ENCODE measurements around the gene ZNF667. TPM values are rescaled to one million over a fixed set of nuclear protein-coding genes. Genes with fewer than 3 reads are reported as not detected.

Gene ZNF667
- total RNA-seq, 4 donors from 2014 or later, result 0.24 to 0.78 (median 0.48) TPM

- DNase-seq (no peak), ATAC-seq (no peak)
- Histone ChIP-seq H3K27me3 (no peaks in the 10 kb centered on the region), H3K4me1 (peaks cover 12 to 14% of the 10 kb centered on the region in 2 donors), H3K27ac (no peak overlapping the region), H3K4me3 (no peak overlapping the region), H3K36me3 (peaks cover 0 to 28% of the 10 kb centered on the region in 2 donors), H3K9me3 (peaks cover 0 to 13% (median 4%) of the 10 kb centered on the region in 3 donors)
- TF ChIP-seq CTCF (IDR thresholded peaks at IDR 0.05 in 4 of 5, conservative IDR thresholded peaks at IDR 0.05 in 1 of 5), result no peak
- no peak for TF ChIP-seq POLR2A (IDR thresholded peaks at IDR 0.05)
- in situ Hi-C loops (cut with MboI; ENCODE audit: low sequenced_read_pairs in 4 of 4) (no loop called here), intact Hi-C loops (cut with DNase I; ENCODE audit: low total_unique reads) (loop anchor here (5.0 to 10.0 kb wide), 2 partner anchors 167 to 1904 kb away; partner anchors contain the start of genes ERVK3-1 and ZNF470)
These were observed 76.7 kb downstream of the ZNF667 start for GRCh38 chr19:56400485-56400884.

GRCh38 chr19:56398809-56399208 lies 78.3 kb downstream of the ZNF667 start:
- Histone ChIP-seq H3K9me3 (peaks cover 0 to 19% (median 4%) of the 10 kb centered on the region in 3 donors), H3K27me3 (no peaks in the 10 kb centered on the region), H3K4me3 (no peak overlapping the region), H3K27ac (no peak overlapping the region), H3K4me1 (peaks cover 7 to 8% of the 10 kb centered on the region in 2 donors), H3K36me3 (peaks cover 0 to 34% of the 10 kb centered on the region in 2 donors)
- intact Hi-C loops (cut with DNase I; ENCODE audit: low total_unique reads) (loop anchor here (10.0 kb wide), 2 partner anchors 196 to 436 kb away; partner anchors contain the start of gene ZNF71), in situ Hi-C loops (cut with MboI; ENCODE audit: low sequenced_read_pairs in 4 of 4) (no loop called here)
- DNase-seq (no peak), ATAC-seq (no peak)
- TF ChIP-seq CTCF (IDR thresholded peaks at IDR 0.05 in 4 of 5, conservative IDR thresholded peaks at IDR 0.05 in 1 of 5), result no peak
- TF ChIP-seq POLR2A (IDR thresholded peaks at IDR 0.05), result no peak

- H3K27ac ChIP-seq, result peak within 1 kb of the TSS; percentile 76 to 88 (median 85)
- H3K27me3 ChIP-seq, result no peaks in the 10 kb centered on the region
- DNase-seq, result peak; percentile 81 to 87
- no peaks in the 10 kb centered on the region for H3K4me1 ChIP-seq
- peaks cover 0 to 45% of the 10 kb centered on the region in 2 donors for H3K36me3 ChIP-seq
- TF ChIP-seq CTCF (IDR thresholded peaks at IDR 0.05 in 4 of 5, conservative IDR thresholded peaks at IDR 0.05 in 1 of 5) (peak in 4 of 5 experiments; percentile 17 to 71 (median 56)), POLR2A (IDR thresholded peaks at IDR 0.05) (peak in 1 of 2 donors; percentile 25)
- peak; percentile 95 to 96 for ATAC-seq
- in situ Hi-C loops (cut with MboI; ENCODE audit: low sequenced_read_pairs in 4 of 4) (no loop called here), intact Hi-C loops (cut with DNase I; ENCODE audit: low total_unique reads) (loop anchor here (1.0 to 10.0 kb wide), 6 partner anchors 10 to 1704 kb away; partner anchors contain the start of genes ZNF71 and ZSCAN18)
- peaks cover 0 to 11% (median 0%) of the 10 kb centered on the region in 3 donors for H3K9me3 ChIP-seq
- peak within 1 kb of the TSS; percentile 68 to 83 (median 74) for H3K4me3 ChIP-seq
These were observed 83.8 kb downstream of the ZNF667 start, which contains the start of gene ZNF582 for GRCh38 chr19:56393119-56394012. Gene ZNF582, minus strand, starts transcription at chr19:56393534. Its CDS starts 1,782 bp downstream, at chr19:56391752.

Other genes starting within 250 kb of the ZNF667 start
- not detected for gene EDDM13, start 204.6 kb downstream of the ZNF667 start, total RNA-seq
- 10 to 100 TPM in 1 of 4 donors, 1 to 10 TPM in 2, under 1 TPM in 1; 1.00 to 26.1 (median 3.6) TPM for gene ZSCAN5A, start 162.5 kb downstream of the ZNF667 start, total RNA-seq
- 1 to 10 TPM in 2 of 4 donors, under 1 TPM in 2; 0.22 to 1.9 (median 0.83) TPM for gene ZNF582, start 83.8 kb downstream of the ZNF667 start, total RNA-seq
- 1 to 10 TPM; 3.5 to 9.2 (median 4.3) TPM for gene ZNF583, start 73.0 kb downstream of the ZNF667 start, total RNA-seq
- gene ZNF471, start 30.5 kb upstream of the ZNF667 start, total RNA-seq, result 1 to 10 TPM in 3 of 4 donors, under 1 TPM in 1; 0.56 to 3.8 (median 3.2) TPM
- gene ZFP28, start 61.6 kb upstream of the ZNF667 start, total RNA-seq, result 1 to 10 TPM; 2.6 to 5.7 (median 4.9) TPM
- gene ZNF470, start 90.1 kb upstream of the ZNF667 start, total RNA-seq, result 1 to 10 TPM in 1 of 4 donors, under 1 TPM in 3; 0.32 to 2.0 (median 0.83) TPM
- gene ZNF71, start 118.0 kb upstream of the ZNF667 start, total RNA-seq, result 1 to 10 TPM; 6.7 to 7.5 (median 7.4) TPM
- gene SMIM17, start 165.8 kb upstream of the ZNF667 start, total RNA-seq, result under 1 TPM in 1 of 4 donors, not detected in 3; 0.39 TPM
- 1 to 10 TPM in 2 of 4 donors, under 1 TPM in 2; 0.27 to 2.4 (median 0.71) TPM for gene ZNF835, start 194.4 kb upstream of the ZNF667 start, total RNA-seq

Data from gastrocnemius medialis (tissue), 4 donors.